GM18873 (cell line): ENCODE measurements around the gene NLK.
"Not testable (repeated sequence)": the region's sequence is repeated elsewhere in the genome, so short reads cannot be mapped to it uniquely, and the experiment has no call there.

Experiments used
- ATAC-seq: cut with Tn5 transposase; IDR thresholded peaks from one replicate; pipeline ENCODE4 v1.9.1; 2021; ENCODE audit warnings: mild to moderate bottlenecking, moderate library complexity, moderate number of reproducible peaks; ENCODE audit not compliant: unreplicated experiment, low FRiP score

Gene NLK

DNA sequence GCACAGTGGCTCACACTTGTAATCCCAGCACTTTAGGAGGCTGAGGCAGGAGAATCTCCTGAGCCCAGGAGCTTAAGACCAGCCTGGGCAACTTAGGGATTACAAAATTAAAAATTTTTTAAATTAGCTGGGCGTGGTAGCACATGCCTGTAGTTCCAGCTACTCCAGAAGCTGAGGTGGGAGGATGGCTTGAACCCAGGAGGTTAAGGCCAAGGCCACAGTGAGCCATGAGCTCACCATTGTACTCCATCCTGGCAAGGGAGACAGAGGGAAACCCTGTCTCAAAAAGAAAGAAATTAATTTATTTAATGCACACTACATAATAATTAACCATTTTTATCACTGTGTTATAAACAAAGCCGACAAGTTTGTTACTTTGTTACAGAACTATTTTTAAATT, 145.5 kb downstream of the NLK start:
- ATAC-seq, result no peak

DNA sequence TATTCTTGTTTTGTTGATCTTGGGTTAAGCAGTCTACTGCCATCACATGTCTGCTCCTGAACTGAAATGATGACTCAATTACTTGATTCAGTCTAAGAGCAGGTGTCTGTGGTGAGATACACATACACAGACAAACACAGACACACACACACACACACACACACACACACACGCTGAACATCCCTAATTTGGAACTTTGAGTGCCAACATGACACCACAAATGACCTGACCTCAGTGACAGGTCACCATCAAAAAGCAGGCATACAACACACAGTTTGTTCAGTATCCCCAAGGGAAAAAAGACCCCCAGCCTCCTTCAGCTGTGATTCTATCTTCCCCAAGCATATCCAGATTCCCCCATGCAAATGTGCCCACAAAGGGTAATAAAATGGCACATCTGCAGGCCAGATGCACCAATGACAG, 146.4 kb downstream of the NLK start:
- ATAC-seq, result no peak

DNA sequence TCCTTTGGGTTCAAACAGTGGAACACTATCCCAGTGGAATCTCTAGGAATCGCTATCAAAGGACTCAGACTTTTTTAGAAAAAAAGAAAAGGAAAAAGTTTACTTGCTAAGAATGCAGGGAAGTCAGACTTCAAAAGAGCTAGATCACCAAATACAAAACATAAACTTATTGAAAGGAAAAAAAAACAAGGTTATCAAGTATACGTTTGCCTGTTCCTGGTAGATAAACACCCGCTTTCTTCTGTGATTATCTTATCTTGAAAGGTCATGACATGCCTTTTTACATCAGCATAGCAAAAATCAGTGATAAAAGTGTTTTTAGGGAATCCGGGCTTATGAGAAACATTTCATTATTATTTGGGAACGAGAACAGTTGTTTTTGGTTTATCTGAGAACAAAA, 147.2 kb downstream of the NLK start:
- ATAC-seq, result no peak

DNA sequence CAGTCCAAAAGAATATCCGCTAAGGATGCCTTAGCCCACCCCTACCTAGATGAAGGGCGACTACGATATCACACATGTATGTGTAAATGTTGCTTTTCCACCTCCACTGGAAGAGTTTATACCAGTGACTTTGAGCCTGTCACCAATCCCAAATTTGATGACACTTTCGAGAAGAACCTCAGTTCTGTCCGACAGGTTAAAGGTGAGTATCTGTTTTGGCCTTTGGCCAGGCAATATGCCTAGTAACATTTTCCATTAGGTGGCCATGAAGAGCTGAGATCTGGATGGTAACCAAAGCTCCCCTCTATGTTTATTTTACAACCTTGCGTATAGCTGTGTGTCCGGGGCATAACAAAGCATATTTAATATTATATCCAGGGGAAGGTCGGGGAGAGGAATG, 148.5 kb downstream of the NLK start:
- no peak for ATAC-seq

DNA sequence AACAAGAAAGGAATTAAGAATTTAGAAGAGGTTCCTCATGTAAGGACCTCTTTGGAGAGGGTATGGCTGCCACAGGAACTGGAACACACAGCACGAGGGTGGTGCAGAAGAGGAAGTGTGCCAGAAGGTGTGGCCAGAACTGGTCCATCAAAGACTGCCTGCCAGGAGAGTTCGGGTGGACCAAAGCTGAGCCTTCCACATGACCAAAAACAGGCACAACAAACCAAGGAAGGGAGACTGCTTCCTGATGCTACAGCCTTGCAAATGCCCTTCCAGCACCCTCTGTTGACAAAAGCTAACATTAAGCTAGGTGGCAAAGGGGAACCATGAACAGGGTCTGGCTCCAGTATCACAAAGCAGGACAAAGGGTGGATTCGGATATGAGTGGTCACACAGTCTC, 150.8 kb downstream of the NLK start:
- no peak for ATAC-seq

DNA sequence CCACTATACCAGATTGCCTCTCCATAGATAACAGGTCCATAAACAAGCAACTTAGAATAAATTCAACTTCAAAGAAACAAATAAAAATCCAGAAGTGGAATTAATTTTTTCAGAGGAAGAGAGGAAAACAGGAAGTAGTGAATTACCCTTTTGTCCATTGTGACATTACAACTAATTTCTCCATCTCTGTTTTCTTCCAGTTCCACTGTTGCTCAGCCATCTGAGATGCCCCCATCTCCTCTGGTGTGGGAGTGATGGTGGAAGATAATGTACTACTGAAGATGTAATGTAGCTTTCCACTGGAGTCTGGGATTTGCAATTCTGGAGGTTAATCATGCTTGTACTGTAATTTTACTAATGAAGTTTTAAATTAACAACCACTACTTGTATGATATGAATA, 151.9 kb downstream of the NLK start:
- no peak for ATAC-seq

DNA sequence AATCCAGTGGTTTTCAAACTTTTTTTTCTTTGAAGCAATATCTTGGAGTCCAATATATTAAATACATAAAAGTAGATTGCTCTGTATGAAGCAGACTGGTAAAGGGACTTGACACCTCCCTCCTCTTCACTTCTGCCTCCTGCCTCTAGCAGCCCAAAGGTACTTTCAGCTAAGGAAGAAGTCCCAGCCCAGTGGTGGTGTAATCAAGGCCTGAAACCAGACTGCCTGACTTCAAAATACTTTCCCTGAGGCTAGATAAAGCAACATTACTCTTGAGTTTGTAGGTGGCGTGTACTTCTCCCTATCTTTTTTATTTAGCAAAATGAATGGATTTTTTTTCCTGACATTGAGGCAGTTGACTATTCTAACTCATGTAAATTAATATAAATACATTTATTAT, 154.2 kb downstream of the NLK start:
- no peak for ATAC-seq

DNA sequence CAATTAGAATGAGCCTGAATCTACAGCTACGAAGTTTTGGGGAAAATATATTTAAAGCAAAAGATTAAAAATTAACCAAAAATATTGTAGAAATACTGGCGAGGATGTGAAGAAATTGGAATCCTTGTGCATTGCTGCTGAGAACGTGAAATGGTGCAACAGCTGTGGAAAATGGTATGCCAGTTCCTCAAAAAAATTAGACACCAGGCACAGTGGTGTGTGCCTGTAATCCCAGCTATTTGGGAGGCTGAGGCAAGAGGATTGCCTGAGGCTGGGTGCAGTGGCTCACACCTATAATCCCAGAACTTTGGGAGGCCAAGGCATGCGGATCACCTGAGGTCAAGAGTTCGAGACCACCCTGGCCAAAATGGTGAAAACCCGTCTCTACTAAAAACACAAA, 156.6 kb downstream of the NLK start:
- no peak for ATAC-seq

DNA sequence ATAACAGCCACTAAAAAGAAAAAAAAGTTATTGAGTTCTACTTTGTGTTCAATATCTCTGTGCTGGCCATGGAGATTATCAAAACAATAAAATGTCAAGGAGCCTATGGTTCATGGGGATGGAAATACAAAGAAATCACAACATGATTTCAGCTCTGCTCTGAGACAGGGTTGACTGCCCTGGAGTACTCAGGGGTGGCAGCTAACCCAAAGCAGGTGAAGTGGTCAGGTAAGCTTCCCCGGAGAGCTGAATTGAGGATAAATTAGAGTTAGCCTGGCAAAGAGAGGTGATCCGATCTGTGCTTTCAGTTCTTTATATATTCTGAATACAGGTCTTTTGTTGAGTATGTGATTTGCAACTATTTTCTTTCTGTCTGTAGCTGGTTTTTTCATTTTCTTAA, 157.3 kb downstream of the NLK start:
- no peak for ATAC-seq

DNA sequence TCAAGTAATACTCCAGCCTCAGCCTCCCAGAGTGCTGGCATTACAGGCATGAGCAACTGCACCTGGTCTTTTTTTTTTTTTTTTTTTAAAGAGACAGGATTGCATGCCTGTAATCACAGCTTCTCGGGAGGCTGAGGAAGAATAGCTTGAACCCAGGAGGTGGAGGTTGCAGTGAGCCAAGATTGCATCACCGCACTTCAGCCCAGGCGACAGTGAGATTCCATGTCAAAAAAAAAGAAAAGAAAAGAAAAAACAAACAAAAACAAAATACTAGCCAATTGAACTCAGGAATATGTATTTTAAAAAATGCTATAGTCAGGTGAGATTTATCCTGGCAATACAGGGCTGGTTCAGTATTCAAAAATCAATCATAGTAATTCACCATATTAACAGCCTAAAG, 158.8 kb downstream of the NLK start:
- ATAC-seq, result no peak

DNA sequence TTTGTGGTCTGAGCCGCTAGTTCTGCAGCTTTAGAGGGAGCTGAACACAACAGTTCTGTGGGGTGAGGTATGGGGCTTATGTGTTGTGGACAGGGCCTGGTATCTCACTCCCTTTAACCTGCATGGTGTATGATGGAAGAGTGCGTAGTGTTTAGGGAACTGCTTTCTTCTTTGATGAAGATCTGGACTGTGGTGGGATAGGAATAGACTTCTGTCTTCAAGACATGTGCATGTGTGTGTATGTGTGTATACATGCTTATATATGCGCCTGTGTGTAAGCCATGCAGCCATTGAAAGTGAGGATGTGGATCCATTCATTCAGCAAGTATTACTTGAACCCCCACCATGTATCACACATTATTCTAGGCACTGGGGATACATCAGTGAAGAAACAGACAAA, 161.8 kb downstream of the NLK start:
- ATAC-seq, result no peak

DNA sequence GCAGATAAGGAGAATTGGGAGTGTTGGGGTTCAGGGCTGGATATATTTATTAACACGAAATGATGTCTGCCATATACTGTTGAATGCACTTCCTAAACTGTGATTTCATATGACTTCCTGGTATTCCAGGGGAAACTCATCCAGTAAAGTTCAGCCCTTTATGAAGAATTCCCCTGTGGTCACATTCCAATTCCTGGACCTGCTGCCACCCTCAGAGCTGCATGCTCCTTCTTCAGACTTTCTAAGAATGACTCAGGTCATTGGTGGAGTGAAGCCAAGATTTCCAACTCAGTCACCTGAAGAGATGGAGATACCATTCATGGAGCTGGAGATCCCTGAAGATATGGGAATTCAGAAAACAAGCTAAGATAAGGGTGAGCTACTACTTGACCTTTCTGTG, 162.3 kb downstream of the NLK start:
- ATAC-seq, result no peak

DNA sequence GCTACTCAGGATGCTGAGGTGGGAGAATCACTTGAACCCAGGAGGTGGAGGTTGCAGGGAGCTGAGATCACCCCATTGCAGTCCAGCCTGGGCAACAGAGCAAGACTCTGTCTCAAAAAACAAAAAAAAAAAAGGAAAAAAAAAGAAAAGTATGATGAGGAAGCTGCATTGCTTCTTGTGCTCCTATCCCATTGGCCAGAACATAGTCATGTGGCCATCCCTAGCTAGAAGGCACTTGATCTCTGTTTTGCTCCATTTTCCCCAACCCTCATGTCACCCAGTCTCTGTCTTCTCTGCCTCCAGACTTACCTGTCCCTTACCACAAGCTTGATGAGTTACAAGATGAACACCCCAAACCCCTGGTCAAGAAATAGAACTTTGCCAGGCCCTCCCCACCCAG, 163.8 kb downstream of the NLK start:
- ATAC-seq, result no peak

DNA sequence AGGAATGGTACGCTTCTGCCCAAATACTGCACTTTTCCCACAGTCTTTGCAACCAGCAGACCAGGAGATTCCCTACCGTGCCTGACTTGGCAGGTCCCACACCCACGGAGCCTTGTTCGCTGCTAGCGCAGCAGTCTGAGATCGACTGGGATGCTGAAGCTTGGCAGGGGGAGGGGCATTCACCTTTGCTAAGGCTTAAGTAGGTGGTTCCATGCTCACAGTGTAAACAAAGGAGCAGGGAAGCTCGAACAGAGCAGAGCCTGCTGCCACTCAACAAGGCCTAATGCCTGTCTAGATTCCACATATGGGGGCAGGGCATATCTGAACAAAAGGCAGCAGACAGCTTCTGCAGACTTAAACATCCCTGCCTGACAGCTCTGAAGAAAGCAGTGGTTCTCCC, 169.3 kb downstream of the NLK start:
- no peak for ATAC-seq

DNA sequence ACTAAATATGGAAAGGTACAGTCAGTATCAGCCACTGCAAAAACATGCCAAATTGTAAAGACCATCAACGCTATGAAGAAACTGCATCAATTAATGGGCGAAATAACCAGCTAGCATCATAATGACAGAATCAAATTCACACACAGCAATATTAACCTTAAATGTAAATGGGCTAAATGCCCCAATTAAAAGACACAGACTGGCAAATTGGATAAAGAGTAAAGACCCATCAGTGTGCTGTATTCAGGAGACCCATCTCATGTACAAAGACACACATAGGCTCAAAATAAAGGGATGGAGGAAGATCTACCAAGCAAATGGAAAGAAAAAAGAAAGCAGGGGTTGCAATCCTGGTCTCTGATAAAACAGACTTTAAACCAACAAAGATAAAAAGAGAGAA, 171.1 kb downstream of the NLK start:
- not testable (repeated sequence) for ATAC-seq

DNA sequence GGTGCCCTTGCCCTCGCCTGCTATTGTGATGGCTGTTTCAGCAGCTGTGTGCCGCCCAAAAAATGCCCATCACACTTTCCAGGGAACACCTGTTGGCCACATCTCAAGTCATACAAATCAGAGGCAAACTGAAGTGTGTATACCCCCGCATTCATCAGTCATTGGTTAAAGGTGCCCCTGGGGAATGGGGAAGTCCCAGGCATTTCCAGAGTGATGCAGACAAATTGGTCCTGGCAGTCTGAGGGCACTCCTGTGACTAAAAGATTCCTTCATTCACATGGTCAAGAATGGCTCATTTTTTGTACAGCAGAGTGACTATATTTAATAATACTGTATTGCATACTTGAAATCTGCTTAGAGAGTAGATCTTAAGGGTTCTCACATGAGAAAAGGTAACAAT, 173.6 kb downstream of the NLK start:
- ATAC-seq, result no peak

DNA sequence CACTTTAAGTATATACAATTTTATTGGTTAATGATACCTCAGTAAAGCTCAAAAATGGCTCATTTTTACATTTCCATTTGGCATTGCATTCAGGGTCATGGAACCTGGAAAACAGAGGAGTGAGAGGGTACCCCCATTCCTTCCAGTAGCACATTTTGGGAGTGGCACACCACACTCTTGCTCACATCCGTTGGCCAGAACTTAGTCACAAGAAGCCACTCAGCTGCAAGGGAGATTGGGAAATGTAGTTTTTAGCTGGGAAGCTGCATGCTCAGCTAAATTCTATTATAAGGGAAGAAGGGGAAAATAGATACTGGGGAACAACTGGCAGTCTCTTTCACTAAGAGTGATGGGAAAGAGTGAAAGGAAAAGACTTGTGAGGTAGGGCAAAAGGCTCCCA, 174.1 kb downstream of the NLK start:
- no peak for ATAC-seq

DNA sequence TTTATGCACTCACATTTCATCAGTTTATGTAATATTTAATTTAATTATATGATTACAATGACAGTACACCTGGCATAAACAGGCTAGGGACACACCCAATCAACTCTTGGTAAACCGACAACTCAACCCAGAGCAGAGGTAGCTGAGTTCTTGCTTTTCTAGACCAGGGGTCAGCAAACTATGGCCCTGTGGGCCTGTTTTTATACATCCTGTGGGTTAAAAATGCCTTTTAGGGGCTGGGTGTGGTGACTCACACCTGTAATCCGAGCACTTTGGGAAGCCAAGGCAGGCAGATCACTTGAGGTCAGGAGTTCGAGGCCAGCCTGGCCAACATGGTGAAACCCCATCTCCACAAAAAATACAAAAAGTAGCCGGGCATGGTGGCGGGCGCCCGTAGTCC, 177.3 kb downstream of the NLK start:
- no peak for ATAC-seq

DNA sequence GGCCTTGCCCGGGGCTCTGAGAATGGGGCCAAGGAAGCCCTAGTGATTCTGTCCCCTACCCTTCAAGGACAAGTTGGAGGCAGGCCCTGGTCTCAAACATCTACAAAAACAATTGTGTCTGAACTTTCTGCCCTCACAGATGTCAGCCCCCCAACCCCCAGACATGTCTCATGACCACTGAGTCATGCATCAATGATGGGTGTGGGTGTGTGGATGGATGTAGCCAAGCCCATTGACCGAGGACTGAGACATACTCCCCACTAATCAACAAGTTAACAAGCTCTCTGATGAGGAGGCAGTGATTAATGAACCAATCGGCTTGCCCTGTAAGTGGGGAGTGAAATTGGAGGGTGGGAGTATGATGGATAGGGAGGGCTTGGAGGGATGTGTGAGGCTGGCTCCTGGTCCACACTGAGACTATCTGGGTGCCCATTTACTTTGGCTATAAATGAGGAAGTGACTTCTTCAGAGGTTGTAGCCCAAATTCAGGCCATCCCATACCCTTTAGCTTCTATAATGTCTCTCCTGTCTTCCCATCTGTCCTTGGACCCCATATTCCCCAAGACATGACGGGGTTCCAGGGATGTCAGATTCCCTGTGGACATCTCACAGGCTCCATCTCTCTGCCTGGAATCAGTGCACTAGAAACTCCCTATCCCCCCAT, 179.4 kb downstream of the NLK start:
- no peak for ATAC-seq

DNA sequence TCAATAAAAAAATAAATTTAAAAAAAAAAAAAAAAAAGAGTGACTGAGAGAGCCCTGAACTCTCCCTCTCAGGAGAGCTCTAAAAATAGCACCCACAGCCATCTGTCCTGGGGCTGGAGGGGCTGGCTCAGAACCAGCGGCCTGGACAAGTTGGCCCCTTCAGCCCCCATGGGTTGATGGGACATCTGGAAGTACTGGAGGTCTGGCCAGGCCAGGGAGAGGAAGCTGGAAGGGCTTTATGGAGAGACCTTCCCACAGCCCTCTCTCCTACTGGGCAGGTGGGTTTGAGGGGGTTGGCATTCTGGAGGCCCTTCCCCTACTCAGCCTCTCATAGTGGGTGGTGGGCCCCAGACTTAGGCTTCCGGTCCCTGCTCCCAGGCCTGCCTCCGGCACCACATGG, 182.8 kb downstream of the NLK start:
- ATAC-seq, result no peak

DNA sequence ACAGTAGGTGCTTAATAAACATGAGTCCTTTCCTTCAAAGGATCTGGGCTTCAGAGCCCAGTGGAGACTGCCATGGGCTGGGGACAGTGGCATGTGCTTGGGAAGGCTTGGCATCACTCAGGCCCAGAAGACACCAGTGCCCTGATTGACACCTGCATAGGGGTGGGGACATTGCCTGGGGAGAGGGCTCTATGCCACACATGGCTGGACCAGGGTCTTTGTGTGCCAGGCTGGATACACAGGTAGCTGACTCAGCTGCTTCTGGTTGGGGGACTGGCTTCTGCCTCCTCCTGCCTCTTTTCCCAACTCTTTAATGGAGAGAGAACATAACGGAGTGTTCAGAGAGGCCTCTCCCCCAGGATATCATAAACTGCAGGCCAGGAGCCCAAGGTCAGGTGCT, 183.4 kb downstream of the NLK start:
- ATAC-seq, result no peak

DNA sequence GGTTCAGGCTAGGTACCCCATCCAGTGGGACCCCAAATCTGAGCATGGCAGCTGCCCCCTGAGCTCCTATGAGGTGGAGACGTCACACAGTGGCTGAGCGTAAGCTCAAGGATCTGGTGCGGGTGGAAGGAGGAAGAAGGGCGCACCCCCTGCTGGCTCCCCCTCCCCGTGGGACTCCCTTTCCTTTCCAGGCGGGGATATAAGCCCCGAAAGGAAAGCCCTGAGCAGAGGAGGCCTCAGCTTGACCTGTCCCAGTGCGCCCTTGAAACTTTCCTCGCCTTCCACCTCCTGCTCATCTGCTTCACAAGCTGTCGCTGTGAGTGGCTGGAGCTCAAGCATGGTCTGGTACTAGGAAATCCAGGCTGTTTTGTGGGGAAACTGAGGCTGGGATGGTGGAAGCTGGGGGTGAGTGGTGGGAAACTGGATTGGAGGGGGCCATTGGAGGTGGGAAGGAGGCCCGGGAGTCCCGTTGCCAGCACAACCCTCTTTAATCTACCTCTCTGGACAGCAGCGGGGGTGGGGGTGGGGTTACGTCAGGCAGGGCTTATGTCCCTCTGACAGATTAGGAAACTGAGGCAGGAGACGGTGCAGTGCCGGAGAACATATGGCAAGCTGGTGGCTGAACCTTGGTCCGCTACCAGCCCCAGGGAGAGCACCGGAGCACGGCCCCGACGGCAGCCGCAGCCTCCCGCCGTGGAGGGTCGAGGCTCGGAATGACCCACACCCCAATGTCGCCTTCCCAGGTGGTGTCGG, 184.3 kb downstream of the NLK start:
- no peak for ATAC-seq
